Activated B cell treated with CpG ODN at 0.5 μM for 24 hours (primary cell): Measurements from ENCODE around the gene ACTR3C. TPM values are rescaled to one million over a fixed set of nuclear protein-coding genes. Genes with fewer than 3 reads are reported as not detected.
"Not testable (repeated sequence)": the region's sequence is repeated elsewhere in the genome, so short reads cannot be mapped to it uniquely, and the experiment has no call there.

ENCODE experiments used
- ATAC-seq: fragments of 200-7000 bp; cut with Tn5 transposase; one replicate; pipeline ENCODE4 v1.10.0; 2021; ENCODE audit warnings: low read depth, mild to moderate bottlenecking, moderate library complexity
- CTCF ChIA-PET: fragments of 350-600 bp; sonication (Branson Sonifier 250); formaldehyde crosslinking; loops from one replicate; lab custom pipeline; 2021; ENCODE audit warnings: antibody characterized with exemption; lab: Charles Lee
- POLR2A ChIA-PET: fragments of 350-600 bp; sonication (Branson Sonifier 250); formaldehyde crosslinking; loops from one replicate; lab custom pipeline; 2021; ENCODE audit warnings: antibody characterized with exemption; lab: Charles Lee
- DNase-seq: peaks from one replicate; pipeline ENCODE4 v3.0.0; 2022
- H3K27ac Mint-ChIP-seq: one replicate; pipeline ENCODE4 v1.8.0; 2020; ENCODE audit warnings: mixed read lengths
- H3K27me3 Mint-ChIP-seq: one replicate; pipeline ENCODE4 v1.8.0; 2021; ENCODE audit warnings: mixed read lengths
- H3K36me3 Mint-ChIP-seq: one replicate; pipeline ENCODE4 v1.8.0; 2021; ENCODE audit warnings: low read depth, mixed read lengths
- H3K4me1 Mint-ChIP-seq: one replicate; pipeline ENCODE4 v1.8.0; 2021; ENCODE audit warnings: mixed read lengths
- H3K4me3 Mint-ChIP-seq: one replicate; pipeline ENCODE4 v1.8.0; 2020; ENCODE audit warnings: mild to moderate bottlenecking, mixed read lengths
- H3K9me3 Mint-ChIP-seq: one replicate; pipeline ENCODE4 v1.8.0; 2020; ENCODE audit warnings: mixed read lengths
- CTCF ChIP-seq: fragments of 200-600 bp; IDR thresholded peaks from one replicate; pipeline ENCODE4 v1.8.0; 2022; ENCODE audit warnings: antibody characterized with exemption, mild to moderate bottlenecking
- intact Hi-C: fragments of 100-400 bp; cut with micrococcal nuclease; formaldehyde crosslinking; loops from one replicate; pipeline ENCODE4 v1.15.1; 2024
- total RNA-seq: library from RNA; stranded (reverse); gene quantifications from 2 replicates; pipeline ENCODE4 v1.2.3, GENCODE V29; 2022

The ACTR3C gene
- total RNA-seq, 1 donor from 2014 or later = 14.3 TPM

GRCh38 chr7:150311146-150311545 is 12.2 kb downstream of the ACTR3C start:
- intact Hi-C loops = no loop called here
- DNase-seq = no peak
- H3K4me1 Mint-ChIP-seq = no peaks in the 10 kb centered on the region
- ChIA-PET POLR2A (no interaction called here), CTCF (no interaction called here)
- H3K27ac Mint-ChIP-seq = no peak overlapping the region
- H3K4me3 Mint-ChIP-seq = no peak overlapping the region
- TF ChIP-seq CTCF = no peak
- no peaks in the 10 kb centered on the region for H3K9me3 Mint-ChIP-seq
- no peak for ATAC-seq
- no peaks in the 10 kb centered on the region for H3K27me3 Mint-ChIP-seq
- no peaks in the 10 kb centered on the region for H3K36me3 Mint-ChIP-seq

DNA sequence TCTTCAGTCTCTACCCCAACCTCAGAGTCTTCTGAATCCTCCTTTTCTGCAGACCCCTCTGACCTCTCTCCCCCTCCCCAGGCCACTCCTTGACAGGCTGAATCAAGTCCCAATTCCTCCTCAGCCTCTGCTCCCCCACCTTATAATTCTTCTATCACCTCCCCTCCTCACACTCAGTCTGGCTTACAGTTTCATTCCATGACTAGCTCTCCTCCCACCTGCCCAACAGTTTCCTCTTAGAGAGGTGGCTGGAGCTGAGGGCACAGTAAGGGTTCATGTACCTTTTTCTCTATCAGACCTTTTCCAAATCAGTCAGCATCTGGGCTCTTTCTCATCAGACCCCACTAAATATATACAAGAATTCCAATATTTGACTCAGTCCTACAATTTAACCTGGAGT is 14.8 kb downstream of the ACTR3C start:
- no peaks in the 10 kb centered on the region for H3K9me3 Mint-ChIP-seq
- TF ChIP-seq CTCF = no peak
- ChIA-PET CTCF (no interaction called here), POLR2A (no interaction called here)
- H3K27ac Mint-ChIP-seq = no peak overlapping the region
- no peaks in the 10 kb centered on the region for H3K36me3 Mint-ChIP-seq
- no peak for DNase-seq
- intact Hi-C loops = no loop called here
- no peaks in the 10 kb centered on the region for H3K27me3 Mint-ChIP-seq
- no peak overlapping the region for H3K4me3 Mint-ChIP-seq
- no peak for ATAC-seq
- no peaks in the 10 kb centered on the region for H3K4me1 Mint-ChIP-seq

DNA sequence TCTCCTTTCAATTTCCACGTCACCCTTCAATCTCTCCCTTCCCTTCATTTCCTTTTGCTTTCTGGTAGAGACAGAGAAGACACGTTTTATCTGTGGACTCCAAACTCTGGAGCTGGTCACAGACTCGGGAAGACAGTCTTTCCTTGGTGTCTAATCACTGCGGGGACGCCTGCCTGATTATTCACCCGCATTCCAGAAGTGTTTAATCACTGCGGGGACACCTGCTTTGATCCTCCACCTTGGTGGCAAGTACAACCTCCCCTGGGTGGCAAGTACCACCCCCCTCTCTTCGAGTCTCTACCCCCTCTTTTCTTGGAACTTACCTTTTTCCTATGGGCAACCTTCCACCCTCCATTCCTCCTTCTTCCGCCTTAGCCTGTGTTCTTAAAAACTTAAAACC is 15.4 kb downstream of the ACTR3C start:
- no peak overlapping the region for H3K4me3 Mint-ChIP-seq
- intact Hi-C loops = no loop called here
- ChIA-PET CTCF (no interaction called here), POLR2A (no interaction called here)
- TF ChIP-seq CTCF = no peak
- H3K36me3 Mint-ChIP-seq = no peaks in the 10 kb centered on the region
- no peak for ATAC-seq
- H3K9me3 Mint-ChIP-seq = no peaks in the 10 kb centered on the region
- H3K27ac Mint-ChIP-seq = no peak overlapping the region
- H3K4me1 Mint-ChIP-seq = no peaks in the 10 kb centered on the region
- DNase-seq = no peak
- no peaks in the 10 kb centered on the region for H3K27me3 Mint-ChIP-seq

DNA sequence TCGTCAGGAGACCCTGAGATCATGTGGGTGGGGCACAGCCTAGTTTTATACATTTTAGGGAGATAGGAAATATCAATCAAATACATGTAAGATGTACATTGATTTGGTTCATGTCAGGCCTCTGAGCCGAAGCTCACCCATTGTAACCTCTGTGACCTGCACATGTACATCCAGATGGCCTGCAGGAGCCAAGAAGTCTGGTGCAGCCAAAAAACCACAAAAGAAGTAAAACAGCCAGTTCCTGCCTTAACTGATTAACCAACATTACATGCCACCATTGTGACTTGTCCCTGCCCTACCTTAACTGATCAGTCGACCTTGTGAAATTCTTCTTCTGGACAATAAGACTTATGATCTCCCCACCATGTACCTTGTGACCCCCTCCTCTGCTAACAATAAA is 16.2 kb downstream of the ACTR3C start:
- no peaks in the 10 kb centered on the region for H3K36me3 Mint-ChIP-seq
- H3K9me3 Mint-ChIP-seq = no peaks in the 10 kb centered on the region
- ChIA-PET CTCF (no interaction called here), POLR2A (no interaction called here)
- TF ChIP-seq CTCF = no peak
- intact Hi-C loops = no loop called here
- H3K4me3 Mint-ChIP-seq = no peak overlapping the region
- H3K27ac Mint-ChIP-seq = no peak overlapping the region
- ATAC-seq (no peak), DNase-seq (no peak)
- H3K27me3 Mint-ChIP-seq = no peaks in the 10 kb centered on the region
- H3K4me1 Mint-ChIP-seq = no peaks in the 10 kb centered on the region

GRCh38 chr7:150306377-150306776 is 17.0 kb downstream of the ACTR3C start:
- POLR2A ChIA-PET, DNase-seq, H3K9me3 Mint-ChIP-seq, intact Hi-C loops, CTCF ChIA-PET, ATAC-seq, H3K27me3 Mint-ChIP-seq, H3K4me1 Mint-ChIP-seq, H3K4me3 Mint-ChIP-seq, H3K27ac Mint-ChIP-seq, H3K36me3 Mint-ChIP-seq: not testable (repeated sequence)

DNA sequence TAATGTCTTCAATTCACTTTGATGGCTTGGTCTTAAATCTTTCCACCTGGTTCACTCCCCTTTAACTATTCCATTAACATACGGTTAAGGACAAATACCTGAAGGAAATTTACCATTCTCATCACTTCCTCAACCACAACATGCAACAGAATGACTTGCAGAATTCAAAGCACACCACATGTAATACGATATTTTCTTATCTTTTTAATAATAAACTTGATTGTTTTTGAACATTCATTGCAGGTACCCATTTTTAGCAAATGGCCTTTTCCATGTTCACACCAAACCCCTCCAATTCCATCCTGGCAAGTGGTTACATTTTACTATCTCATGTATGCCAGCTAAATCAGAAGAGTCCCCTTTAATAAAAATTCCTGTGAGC is 17.5 kb downstream of the ACTR3C start:
- POLR2A ChIA-PET, H3K27me3 Mint-ChIP-seq, H3K9me3 Mint-ChIP-seq, DNase-seq, H3K27ac Mint-ChIP-seq, H3K4me3 Mint-ChIP-seq, ATAC-seq, H3K4me1 Mint-ChIP-seq, intact Hi-C loops, CTCF ChIA-PET, H3K36me3 Mint-ChIP-seq: not testable (repeated sequence)

GRCh38 chr7:150305259-150305902 is 18.0 kb downstream of the ACTR3C start:
- ATAC-seq, DNase-seq, H3K27me3 Mint-ChIP-seq, CTCF ChIA-PET, intact Hi-C loops, H3K27ac Mint-ChIP-seq, H3K9me3 Mint-ChIP-seq, H3K4me3 Mint-ChIP-seq, POLR2A ChIA-PET, H3K36me3 Mint-ChIP-seq, H3K4me1 Mint-ChIP-seq: not testable (repeated sequence)

DNA sequence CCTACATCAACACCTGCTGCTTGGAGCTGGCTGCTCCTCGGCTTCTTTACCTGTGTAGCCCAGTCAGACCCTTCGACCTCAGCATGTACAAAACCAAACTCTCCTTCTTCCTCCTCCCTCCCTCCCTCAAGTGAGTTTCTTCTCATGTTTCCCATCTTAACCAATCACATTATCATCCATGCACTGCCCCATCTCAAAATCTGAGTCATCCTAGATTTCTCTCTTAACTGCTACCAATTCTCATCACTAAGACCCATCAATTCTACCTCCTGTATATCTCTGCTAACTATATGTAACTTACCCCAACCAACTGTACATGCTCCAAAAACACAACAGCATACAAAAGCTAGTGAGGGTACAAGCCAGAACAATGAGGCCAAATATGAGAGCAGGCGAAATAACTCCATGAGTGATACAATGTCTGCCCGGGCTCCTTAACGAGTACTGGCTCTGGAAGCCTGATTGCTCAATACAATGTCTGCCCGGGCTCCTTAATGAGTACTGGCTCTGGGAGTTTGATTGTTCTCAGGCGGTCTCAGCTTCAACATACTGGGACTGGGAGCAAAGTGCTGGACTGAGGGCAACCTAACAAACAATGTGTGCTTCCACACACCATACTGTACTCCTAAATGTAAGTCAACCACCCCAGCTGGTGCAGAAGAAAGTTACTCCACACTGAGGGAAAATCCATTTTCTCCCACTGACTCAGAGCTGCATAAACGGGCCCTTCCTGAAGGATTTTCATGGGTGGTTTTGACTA is 18.7 kb downstream of the ACTR3C start:
- CTCF ChIA-PET, H3K4me1 Mint-ChIP-seq, DNase-seq, H3K9me3 Mint-ChIP-seq, POLR2A ChIA-PET, H3K27ac Mint-ChIP-seq, H3K27me3 Mint-ChIP-seq, intact Hi-C loops, ATAC-seq, H3K36me3 Mint-ChIP-seq, H3K4me3 Mint-ChIP-seq: not testable (repeated sequence)

DNA sequence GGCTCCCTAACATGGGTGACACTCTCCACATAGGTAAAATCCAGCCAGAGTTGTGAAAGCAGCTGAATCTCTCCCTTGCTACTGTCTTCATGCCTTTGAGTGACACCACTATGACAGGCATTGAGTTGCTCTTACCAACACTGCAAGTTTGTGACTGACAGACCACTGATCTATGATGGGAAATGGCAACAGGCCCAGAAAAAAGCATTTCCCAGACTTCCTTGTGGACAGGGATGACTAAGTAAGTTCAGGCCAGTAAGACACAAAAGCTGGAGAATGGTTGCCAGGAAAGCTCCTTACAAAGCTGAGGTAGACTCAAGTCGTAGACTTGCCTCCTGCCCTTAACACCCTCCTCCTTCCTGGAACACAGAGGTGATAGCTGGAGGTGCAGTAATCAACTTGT is 20.4 kb downstream of the ACTR3C start:
- H3K4me3 Mint-ChIP-seq, H3K36me3 Mint-ChIP-seq, H3K27ac Mint-ChIP-seq, intact Hi-C loops, H3K27me3 Mint-ChIP-seq, CTCF ChIA-PET, H3K9me3 Mint-ChIP-seq, H3K4me1 Mint-ChIP-seq, DNase-seq, POLR2A ChIA-PET, ATAC-seq: not testable (repeated sequence)
